GM19043 (cell line): ENCODE measurements around the gene ANO9.

Source experiments
- ATAC-seq: cut with Tn5 transposase; IDR thresholded peaks from one replicate; pipeline ENCODE4 v1.9.1; 2021; ENCODE audit warnings: low read depth; ENCODE audit not compliant: unreplicated experiment

Gene ANO9

DNA sequence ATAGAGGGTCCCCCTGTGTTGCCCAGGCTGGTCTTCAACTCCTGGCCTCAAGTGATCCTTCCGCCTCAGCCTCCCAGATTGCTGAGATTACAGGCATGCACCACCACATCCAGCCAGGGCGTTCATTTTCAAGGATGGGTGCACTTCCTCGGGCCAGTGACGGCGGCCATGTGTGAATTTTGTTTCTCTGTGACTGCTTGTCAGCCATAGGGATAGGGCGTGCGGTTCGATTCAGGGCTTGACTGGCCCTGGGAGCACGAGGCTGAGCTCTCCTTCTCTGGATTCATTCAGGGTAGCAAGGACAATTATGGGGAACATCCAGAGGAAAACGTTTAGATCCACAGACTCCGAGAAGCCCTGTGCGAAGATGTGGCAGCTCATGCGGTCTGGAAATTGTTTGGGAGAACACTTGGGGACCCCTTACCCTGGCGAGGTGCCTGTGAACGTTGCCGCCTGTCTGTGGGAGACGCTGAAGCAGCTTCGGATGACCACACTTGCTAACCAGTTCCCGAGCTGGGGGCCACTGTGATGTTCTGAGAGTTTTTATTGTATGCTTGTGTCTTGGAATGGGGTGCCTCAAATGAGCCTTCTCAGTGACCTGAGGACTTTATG lies 11.2 kb upstream of the ANO9 start:
- no peak for ATAC-seq

DNA sequence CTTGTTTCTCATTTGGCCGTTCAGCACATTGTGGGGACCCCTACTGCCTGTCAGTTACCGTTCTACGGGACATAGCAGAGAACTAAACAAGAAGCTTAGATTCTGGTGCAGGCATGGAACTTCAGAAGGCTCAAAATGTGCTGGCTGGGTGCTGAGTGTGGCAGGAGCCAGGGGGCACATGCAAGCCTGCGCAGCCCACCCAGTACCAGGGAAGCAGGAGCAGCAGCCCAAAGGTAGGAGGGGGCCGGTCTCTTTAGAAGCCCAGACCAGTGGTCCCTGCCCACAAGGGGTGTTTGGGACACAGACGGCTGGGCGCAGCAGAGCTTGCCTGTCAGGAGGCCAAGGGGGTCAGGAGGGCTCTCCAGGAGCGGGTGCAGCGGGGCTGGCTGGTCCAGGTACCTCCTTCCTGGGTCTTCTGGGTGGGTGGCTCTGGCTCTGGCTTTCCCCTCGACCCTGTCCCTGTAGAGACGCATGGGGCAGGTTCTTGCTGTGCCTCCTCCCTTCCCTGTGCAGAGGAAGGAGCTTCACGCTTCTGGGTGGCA lies 10.5 kb upstream of the ANO9 start:
- no peak for ATAC-seq

DNA sequence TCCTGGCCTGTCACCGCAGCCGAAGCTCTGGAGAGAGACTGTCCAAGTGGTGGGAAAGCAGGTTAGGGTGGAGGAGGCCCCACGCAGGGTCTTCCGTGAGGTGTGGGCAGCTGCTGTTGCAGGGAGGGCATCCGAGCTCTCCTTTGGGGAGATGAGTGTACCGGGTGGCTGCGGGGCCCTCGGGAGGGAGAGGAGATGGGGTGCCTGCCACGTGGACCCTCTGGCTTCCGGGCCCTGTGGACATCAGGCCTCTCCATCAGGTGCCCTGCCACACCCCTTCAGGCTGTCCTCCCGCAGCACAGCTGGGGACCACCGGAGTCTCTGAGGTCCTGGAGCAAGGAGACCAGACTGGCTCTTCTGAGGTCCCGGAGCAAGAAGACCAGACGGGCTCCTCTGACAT lies 9.9 kb upstream of the ANO9 start:
- ATAC-seq: no peak

DNA sequence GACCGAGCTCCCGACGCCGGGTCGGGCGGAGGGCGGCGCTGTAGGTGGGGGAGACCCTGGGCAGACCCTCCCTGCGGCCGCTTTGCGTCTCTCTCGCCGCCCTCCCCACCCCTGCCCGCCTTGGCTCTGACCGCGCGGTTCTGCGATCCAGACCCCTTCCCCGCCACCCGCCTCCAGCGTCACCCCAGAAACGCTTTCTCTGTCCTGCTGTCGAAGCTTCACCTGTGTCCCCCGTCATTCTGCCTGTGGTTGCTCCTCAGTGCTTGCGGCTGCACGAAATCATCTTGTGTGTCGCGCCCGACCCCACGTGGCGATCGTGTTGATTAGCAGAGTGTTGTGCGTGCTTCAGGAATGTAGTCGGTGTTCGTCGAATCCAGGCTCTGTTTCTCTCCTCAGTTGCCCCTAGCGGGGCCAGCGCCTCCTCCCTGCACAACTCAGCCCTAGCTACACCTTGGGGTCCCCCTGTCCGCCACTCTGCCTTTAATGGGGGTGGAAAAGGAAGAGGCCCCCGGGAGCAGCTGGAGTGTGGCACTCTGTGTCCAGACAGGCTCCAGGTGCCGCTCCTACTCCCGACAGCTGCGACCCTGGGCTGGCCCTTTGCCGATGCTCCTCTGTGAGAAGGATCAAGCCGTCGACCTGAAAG lies 9.1 kb upstream of the ANO9 start:
- ATAC-seq: no peak

DNA sequence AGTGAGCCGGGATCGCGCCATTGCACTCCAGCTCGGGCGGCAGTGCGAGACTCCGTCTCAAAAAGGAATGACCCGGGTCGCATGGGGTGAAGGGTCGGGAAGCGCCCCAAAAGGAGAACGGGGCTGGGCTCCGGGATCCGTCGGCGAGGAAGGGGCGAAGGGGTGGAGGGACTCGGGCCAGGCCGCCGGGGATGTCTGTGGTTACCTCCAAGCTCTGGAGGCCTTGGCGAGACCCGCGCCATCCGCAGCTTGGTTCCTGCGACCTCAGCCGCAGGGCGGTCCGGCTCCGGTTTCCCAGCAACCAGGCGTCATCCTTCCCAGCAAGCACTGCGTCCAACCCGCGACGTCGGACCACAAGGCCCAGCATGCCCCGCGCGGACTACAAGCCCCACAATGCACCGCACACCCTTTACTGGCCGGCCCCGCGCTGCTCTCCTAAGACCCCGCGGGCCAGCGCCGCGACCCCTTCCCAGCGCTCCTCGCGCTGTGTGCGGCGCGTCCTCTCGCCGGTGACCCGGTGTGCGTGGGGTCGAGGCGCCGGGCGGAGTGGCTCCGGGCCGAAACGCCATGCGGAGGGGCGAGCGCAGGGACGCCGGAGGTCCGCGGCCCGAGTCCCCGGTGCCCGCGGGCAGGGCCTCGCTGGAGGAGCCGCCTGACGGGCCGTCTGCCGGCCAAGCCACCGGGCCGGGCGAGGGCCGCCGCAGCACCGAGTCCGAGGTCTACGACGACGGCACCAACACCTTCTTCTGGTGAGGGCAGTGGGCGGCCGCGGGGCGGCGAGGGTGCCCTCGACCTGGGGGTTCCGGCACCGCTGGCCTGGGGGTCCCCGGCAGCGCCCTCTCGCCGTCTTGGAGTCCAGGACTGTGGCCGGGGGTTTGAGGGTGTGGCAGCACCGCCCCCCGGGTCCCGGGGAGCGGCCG lies 8.3 kb upstream of the ANO9 start, which contains the start of gene PTDSS2:
TSS of gene PTDSS2 (plus strand) at position 391 of the 920 bp plus-strand sequence. CDS start at position 568, 177 bp downstream.
- ATAC-seq: peak; percentile 71

DNA sequence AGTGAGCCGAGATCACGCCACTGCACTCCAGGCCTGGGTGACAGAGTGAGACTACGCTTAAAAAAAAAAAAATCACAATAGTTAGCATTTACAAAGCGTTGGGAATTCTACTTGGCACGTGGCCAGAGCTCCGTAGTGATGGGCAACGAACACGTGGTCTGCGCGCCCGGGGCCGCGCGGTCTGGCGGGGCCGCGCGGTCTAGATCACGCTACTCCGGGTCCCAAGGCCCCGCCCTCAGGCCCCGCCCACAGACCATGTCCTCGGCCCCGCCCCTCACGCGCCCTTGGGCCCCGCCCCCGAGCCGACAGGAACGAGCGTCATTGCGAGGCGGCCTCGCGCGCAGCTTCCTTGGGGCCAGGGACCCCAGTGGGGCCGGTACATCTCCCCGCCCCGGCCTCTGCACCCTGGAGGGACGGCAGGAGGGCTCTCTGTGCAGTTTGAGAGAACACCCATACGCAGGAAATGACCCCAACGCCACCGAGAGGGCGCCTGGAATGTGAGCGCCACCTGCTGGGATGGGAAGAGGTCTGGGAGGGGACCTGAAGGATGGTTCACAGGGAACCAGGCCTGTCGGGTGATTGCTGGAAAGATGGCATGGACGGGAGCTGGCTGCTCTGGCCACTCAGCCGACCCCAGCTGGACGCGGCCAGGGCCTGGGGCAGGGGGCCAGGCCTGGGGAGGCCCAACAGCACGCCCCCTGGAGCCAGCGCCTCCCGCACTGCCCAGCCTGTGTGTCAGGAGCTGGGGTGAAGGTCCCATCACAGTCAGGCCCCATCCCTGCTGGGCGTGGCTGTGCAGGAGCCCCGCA lies 6.3 kb upstream of the ANO9 start:
- peak; percentile 44 for ATAC-seq

DNA sequence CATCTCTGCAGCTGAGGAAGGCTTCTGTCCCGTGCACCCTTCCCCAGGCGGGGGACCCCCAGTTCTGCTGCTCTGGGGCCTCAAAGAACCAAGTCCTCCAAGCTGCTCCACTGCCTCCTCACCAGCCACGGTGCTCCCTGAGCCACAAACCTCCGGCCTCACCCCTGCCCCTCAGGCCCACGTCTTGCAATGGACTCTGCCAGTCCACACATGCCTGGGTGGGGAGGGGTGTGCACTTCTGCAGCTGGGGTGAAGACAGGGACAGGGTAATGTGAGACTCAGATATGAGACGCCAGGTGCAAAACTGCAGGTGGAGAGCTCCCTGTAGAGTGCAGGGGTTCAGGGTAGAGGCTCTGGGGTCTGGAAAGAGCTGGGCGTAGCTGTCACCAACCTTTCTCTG lies 5.1 kb upstream of the ANO9 start:
- ATAC-seq: no peak

DNA sequence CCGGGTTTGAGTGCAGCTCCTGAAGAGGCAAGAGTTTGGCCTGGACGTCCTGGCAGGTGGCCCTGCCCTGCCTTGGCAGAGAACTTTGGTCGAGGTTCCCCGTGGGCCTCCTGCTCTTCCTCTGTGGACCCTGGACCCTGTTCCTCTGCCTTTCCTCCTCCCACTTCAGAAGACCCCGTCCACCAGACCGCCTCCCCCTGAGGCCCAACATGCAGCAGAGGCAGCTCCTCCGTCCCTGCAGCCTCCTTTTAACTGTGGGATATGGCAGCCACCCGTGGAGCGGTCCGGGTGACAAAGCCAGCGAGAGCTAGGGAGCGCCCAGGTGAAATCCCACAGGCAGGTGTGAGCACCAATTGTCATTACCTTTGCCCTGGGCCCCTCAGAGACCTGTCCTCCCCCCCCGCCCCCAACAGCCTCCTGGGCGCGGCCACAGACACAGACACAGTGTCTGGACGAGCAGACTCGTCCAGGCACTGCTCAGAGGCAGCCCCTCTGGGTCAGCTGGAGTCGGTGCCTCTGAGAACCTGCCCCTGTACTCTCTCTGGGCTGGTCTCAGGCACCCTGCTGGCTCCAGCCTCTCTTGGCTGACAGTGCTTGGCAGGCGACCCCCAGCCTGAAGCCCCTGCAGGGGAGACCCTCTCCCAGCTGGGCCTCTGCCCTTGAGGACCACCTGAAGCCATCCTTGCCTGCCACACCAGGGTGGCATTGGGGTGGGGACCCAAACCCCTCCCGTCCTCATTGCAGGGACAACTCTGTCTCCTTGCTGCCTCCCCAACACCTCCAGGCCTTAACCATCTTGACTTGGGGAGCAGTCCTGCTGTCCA lies 4.2 kb upstream of the ANO9 start:
- ATAC-seq: no peak

DNA sequence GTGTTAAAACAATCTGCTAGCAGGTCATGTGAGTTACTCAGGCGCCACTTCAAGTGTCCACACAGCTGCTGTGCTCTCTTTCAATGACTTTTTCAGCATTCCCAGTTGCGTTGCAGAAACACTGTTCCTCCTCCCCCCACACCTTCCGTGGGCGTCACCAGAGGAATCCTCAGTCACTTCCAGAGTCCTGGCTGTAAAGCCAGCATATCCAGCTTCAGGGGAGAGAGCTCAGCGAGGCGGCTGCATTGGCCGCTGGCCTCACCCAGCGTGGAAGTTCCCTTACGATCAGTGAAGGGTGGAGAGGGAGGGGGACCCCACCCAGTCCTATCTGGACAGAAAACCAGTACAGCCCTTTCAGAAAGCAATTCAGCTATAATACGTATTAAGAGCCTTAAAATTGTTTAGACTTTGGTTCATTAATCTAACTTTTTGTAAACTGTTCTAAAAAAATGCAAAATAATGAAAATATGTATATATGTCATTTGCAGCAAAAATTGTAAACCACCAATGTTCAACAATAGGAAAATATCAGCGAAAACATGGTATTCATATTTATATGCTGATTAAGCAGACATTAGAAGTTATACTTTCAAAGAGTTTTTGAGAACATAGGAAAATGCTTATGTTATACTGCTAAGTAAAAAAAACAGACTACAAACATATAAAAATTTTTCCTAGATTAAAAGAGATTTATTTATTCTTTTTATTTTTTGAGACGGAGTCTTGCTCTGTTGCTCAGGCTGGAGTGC lies 2.8 kb upstream of the ANO9 start:
- no peak for ATAC-seq

DNA sequence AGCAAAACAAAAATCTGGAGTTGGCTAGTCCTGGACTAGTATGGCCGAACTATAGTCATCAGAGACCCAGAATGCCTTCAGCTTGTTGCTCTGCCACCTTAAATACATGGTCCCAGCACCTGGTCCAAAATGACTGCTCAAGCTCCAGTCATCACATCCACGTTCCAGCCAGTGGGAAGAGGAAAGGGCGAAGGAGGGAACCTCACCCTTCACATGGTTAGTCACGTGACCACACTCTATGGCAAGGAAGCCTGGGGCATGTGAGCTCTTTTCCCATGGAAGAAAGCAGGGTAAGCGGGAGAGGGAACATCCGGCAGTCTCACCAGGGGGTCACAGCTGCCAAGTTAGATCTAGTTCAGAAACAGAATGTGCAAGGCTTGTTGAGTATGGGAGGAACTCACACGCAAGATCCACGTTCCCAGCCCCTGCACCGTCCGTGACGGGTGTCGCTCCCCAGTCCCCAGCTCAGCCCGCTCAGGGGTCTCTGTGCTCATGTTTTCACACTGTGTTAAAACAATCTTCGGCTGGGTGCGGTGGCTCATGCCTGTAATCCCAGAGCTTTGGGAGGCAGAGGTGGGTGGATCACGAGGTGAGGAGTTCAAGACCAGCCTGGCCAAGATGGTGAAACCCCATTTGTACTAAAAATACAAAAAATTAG lies 1.9 kb upstream of the ANO9 start:
- no peak for ATAC-seq

DNA sequence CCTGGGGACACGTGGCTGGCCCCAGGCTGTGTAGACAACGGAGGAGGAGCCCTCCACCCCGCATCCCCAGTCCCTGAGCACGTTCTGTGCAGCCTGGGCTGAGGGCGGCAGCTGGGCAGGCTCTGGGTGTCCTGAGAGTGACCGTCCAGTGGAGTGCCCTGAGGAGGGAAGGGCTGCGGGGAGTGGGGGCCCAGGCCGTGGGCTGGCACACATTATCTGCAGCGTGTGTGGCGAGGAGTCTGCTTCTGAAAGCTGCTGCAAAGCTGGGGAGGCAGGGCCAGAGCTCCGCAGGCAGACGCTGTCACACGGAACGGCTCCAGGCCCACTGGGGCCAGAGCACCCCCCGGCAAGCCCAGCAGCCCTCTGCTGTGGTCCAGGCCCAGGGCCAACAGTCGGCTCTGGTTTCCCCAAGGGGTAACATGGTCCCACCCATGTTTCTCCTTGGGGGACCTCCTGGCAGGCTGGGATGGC lies 835 bp upstream of the ANO9 start:
- no peak for ATAC-seq

DNA sequence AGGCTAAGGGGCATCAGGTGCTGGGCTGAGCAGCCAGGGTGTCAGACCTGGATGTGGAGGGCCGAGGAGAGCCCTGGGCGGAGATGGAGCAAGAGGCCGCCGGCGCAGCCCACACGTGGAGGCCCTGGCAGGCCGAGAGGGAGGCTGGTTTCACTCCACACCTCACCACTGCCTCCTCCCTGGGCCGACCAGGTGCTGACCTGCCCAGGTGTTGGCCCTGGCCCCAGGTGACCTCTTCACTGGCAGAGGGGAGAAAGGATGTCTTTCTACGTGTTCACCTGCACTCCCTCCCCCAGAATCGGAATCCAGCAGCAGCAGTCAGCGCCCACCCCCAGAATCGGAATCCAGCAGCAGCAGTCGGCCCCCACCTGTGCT lies 781 bp downstream of the ANO9 start:
- no peak for ATAC-seq

DNA sequence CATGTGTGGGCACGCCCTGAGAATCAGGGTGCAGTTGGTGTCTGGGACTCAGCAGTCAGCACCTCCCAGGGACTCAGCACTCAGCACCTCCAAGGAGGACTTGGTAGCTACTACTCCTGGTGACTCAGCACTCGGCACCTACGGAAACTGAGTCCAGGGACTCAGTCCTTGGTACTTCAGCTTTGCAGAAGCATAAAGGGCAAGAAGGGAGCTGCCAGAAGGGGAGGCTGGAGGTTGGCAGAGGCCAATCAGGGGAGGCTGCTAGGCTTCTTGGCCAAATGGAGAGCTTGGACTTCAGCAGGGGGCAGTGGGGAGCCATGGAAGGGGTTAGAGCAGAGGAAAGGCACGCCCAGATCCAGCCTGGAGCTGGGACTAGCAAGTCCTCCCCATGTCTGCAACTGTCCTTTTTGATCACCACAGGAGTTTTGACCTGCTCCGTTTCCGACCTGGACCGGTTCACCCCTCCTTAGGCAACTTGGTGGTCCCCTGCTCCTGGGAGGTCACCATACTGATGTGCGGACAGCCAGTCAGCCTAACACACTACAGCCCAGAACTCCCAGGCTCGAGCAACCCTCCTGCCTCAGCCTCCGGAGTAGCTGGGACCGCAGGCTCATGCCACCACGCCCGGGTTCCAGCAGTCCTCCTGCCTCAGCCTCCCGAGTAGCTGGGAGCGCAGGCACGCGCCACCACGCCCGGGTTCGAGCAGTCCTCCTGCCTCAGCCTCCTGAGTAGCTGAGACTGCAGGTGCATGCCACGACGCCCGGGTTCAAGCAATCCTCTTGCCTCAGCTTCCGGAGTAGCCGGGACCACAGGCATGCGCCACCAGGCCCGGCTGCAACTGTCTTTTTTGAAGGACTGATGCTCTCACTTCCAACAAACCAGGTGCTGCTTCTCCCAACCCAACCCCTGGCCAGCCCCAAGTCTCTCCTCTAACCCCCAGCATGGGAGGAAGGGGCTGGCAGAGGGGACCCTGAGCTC lies 1.5 kb downstream of the ANO9 start:
- no peak for ATAC-seq

DNA sequence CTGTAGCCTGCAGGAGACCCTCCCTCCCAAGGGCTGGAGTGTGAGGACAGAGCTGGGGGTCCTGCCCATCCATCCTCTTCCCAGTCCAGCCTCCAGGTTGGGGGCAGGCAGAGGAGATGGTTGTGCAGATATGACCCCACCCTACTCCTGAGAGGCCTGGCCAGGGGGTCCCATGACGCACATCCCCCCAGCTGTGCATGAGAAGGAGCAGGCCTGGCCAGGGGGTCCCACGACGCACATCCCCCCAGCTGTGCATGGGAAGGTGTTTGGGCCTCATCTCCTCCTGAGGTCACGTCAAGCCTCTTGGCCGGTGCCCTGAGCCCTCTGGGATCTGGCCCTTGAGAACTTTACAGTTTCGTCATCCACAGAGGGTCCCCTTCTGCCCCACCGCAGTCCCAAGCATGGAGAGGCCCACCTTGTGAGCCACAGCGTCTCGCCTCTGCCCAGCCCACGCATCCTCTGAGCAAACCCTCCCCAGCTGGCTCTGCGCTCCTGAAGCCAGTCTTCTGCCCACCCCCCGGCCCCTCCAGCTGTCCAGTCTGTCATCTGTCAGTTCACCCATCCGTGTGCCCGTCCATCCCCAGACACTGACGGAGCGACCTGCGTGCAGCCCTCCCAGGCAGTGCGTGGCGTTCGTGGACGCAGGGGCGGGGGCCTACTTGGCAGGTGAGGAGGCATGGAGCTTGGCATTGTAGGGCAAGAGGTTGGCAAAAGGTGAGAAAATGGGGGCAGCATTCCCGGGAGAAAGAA lies 2.3 kb downstream of the ANO9 start:
- no peak for ATAC-seq

DNA sequence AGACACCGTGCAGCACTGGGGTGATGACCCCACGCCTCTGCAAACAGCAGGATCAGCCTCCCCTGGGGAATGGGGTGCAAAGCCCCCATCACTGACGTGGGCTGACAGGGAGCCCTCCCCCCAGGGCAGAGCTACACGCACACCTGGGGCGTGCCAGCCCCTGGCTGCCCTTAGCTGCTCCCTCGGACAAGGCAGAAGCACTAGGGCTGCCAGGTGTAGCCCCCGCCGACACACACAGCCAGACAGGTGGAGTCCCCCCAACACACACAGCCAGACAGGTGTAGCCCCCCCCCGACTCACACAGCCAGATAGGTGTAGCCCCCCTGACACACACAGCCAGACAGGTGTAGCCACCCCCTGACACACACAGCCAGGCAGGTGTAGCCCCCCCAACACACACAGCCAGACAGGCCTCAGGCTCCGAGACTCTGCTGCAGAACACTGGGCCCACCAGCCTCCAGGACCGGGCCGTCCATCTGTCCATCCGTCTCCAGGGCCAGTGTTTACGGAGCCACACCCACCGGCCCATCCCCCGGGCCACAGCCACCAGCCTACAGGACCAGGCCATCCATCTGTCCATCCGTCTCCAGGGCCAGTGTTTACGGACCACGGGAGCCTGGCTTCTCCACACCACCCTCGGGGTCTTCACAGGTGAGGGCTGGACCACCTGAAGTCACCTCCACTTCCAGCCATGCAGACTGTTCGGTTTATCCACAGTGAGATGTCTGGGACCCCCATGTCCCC lies 3.5 kb downstream of the ANO9 start:
- ATAC-seq: no peak
